HCT116 (cell line): Measurements from ENCODE around the gene PDE2A. TPM values are rescaled to one million over a fixed set of nuclear protein-coding genes. Genes with fewer than 3 reads are reported as not detected.

ENCODE experiments used
- ATAC-seq: fragments of 200-7000 bp; cut with Tn5 transposase; 2 replicates; pipeline ENCODE4 v1.9.1; 2020; ENCODE audit warnings: mild to moderate bottlenecking, moderate library complexity
- BruUV-seq: library from RNA; stranded (reverse); fragments of 400-500 nt; replicated peaks from 2 replicates; lab custom pipeline; 2021; lab: Mats Ljungman, UMichigan
- CTCF ChIA-PET: fragments of 300-600 bp; sonication (Branson Sonifier 250); formaldehyde crosslinking; loops from one replicate; lab custom pipeline; 2021; ENCODE audit warnings: antibody characterized with exemption; lab: Charles Lee
- POLR2A ChIA-PET: fragments of 300-600, 350-600 bp; sonication (Branson Sonifier 250); formaldehyde crosslinking; loops from one replicate; lab custom pipeline; 2021; ENCODE audit warnings: antibody characterized with exemption; lab: Charles Lee
- RAD21 ChIA-PET, 2 experiments: fragments of 300-600 bp; sonication (Branson Sonifier 250); formaldehyde crosslinking; loops; one replicate each; lab custom pipeline; 2023; ENCODE audit warnings: low total read pairs in 2 of 2; ENCODE audit not compliant: uncharacterized antibody in 2 of 2, unreplicated experiment in 2 of 2, low non-redundant PET in 1 of 2; lab: Charles Lee
- DNase-seq: peaks from one replicate; pipeline ENCODE4 v3.0.0-alpha.2; 2010; ENCODE audit warnings: low read depth, low spot score
- H2AFZ ChIP-seq: fragments of 200-600 bp; shearing (Covaris generic), sonication (generic); 2 replicates; pipeline ENCODE4 v1.6.1; 2017; ENCODE audit warnings: low read depth, mixed run types, mixed read lengths, antibody characterized with exemption, low read length; ENCODE audit not compliant: poor library complexity, severe bottlenecking
- H3K27ac ChIP-seq: 2 replicates; pipeline ENCODE4 v1.5.1; 2012; ENCODE audit warnings: low read depth, low read length
- H3K27me3 ChIP-seq: fragments of 200-600 bp; sonication (generic); 2 replicates; pipeline ENCODE4 v1.6.1; 2016; ENCODE audit warnings: mixed run types, low read length, mixed read lengths; ENCODE audit not compliant: insufficient read depth
- H3K36me3 ChIP-seq, 2 experiments: fragments of 200-500 bp in 1 of 2; fragments of 200-600 bp in 1 of 2; sonication (Bioruptor generic) in 1 of 2; sonication (generic) in 1 of 2; 2 replicates each; pipeline versions ENCODE4 v1.5.1 to v1.6.1; 2014 to 2016; ENCODE audit warnings: low read length in 2 of 2, inconsistent platforms in 1 of 2, mixed read lengths in 1 of 2, mixed run types in 1 of 2; ENCODE audit not compliant: insufficient read depth in 2 of 2, control insufficient read depth in 1 of 2
- H3K4me1 ChIP-seq, 2 experiments: fragments of 200-600 bp in 1 of 2; sonication (generic) in 1 of 2; 2 replicates each; pipeline versions ENCODE4 v1.5.1 to v1.6.1; 2012 to 2017; ENCODE audit warnings: low read length in 2 of 2, inconsistent platforms in 1 of 2, mild to moderate bottlenecking in 1 of 2, mixed read lengths in 1 of 2, mixed run types in 1 of 2, moderate library complexity in 1 of 2; ENCODE audit not compliant: insufficient read depth in 2 of 2, control insufficient read depth in 1 of 2
- H3K4me2 ChIP-seq: fragments of 200-600 bp; sonication (generic); 2 replicates; pipeline ENCODE4 v1.6.1; 2017; ENCODE audit warnings: mixed run types, low read length, mixed read lengths
- H3K4me3 ChIP-seq, 2 experiments: fragments of 200-600 bp in 1 of 2; sonication (generic) in 1 of 2; replicated peaks in 1 of 2; 2 replicates each; pipeline ENCODE4 v1.5.1; 2011 to 2016; ENCODE audit warnings: low read length in 2 of 2, control low read depth in 1 of 2, low read depth in 1 of 2, mild to moderate bottlenecking in 1 of 2, mixed read lengths in 1 of 2, mixed run types in 1 of 2
- H3K79me2 ChIP-seq: fragments of 200-600 bp; sonication (generic); 2 replicates; pipeline ENCODE4 v1.6.1; 2017; ENCODE audit warnings: mild to moderate bottlenecking, mixed run types, low read length, moderate library complexity, mixed read lengths; ENCODE audit not compliant: insufficient read depth
- H3K9ac ChIP-seq: fragments of 200-600 bp; sonication (generic); 2 replicates; pipeline ENCODE4 v1.6.1; 2016; ENCODE audit warnings: low read length, mixed read lengths
- H3K9me2 ChIP-seq: fragments of 200-600 bp; sonication (generic), shearing (Covaris generic); 2 replicates; pipeline ENCODE4 v1.6.1; 2017; ENCODE audit warnings: mixed run types, mild to moderate bottlenecking, moderate library complexity; ENCODE audit not compliant: insufficient read depth
- H3K9me3 ChIP-seq, 2 experiments: fragments of 200-500 bp in 1 of 2; fragments of 200-600 bp in 1 of 2; sonication (Bioruptor generic) in 1 of 2; sonication (generic) in 1 of 2; 2 replicates each; pipeline ENCODE4 v1.6.1; 2014 to 2017; ENCODE audit warnings: low read length in 2 of 2, mixed read lengths in 2 of 2, inconsistent platforms in 1 of 2, low read depth in 1 of 2, mild to moderate bottlenecking in 1 of 2, mixed run types in 1 of 2, moderate library complexity in 1 of 2; ENCODE audit not compliant: control insufficient read depth in 1 of 2, insufficient read depth in 1 of 2
- H4K20me1 ChIP-seq: fragments of 200-600 bp; sonication (generic), shearing (Covaris generic); 2 replicates; pipeline ENCODE4 v1.6.1; 2017; ENCODE audit warnings: mixed run types, mild to moderate bottlenecking, moderate library complexity; ENCODE audit not compliant: insufficient read depth
- CEBPB ChIP-seq: IDR thresholded peaks from 2 replicates; pipeline ENCODE4 v1.6.1; 2012; ENCODE audit warnings: low read depth
- CTCF ChIP-seq, 3 experiments: fragments of 200-600 bp in 1 of 3; sonication (generic) in 1 of 3; IDR thresholded peaks in 2 of 3; conservative IDR thresholded peaks in 1 of 3; 2 replicates each; pipeline ENCODE4 v1.5.1; 2012 to 2017; ENCODE audit warnings: low read depth in 2 of 3, low read length in 2 of 3, antibody characterized with exemption in 1 of 3, borderline replicate concordance in 1 of 3, control low read depth in 1 of 3, mild to moderate bottlenecking in 1 of 3, mixed read lengths in 1 of 3, mixed run types in 1 of 3, moderate library complexity in 1 of 3; ENCODE audit not compliant: insufficient read depth in 1 of 3
- POLR2A ChIP-seq: IDR thresholded peaks from 2 replicates; pipeline ENCODE4 v1.7.0; 2011; ENCODE audit warnings: borderline replicate concordance; ENCODE audit not compliant: insufficient read depth, insufficient read length; ENCODE audit errors: extremely low read depth
- POLR2AphosphoS5 ChIP-seq: IDR thresholded peaks from 2 replicates; pipeline ENCODE4 v1.6.1; 2011; ENCODE audit warnings: mild to moderate bottlenecking, low read depth, low read length, moderate library complexity
- SIN3A ChIP-seq: IDR thresholded peaks from 2 replicates; pipeline ENCODE4 v1.6.1; 2012; ENCODE audit warnings: low read depth
- SRF ChIP-seq: IDR thresholded peaks from 2 replicates; pipeline ENCODE4 v1.6.1; 2012; ENCODE audit warnings: low read depth
- ZFX ChIP-seq: fragments of 450-650 bp; IDR thresholded peaks from 2 replicates; pipeline ENCODE4 v1.6.1; 2017
- intact Hi-C: fragments of 100-400 bp; cut with micrococcal nuclease; formaldehyde crosslinking; loops from 2 replicates; pipeline ENCODE4 v1.10.0; 2022
- total RNA-seq: library from RNA; stranded (reverse); gene quantifications from one replicate; pipeline ENCODE4 v1.2.1, GENCODE V29; 2021; ENCODE audit not compliant: unreplicated experiment

The PDE2A gene
- total RNA-seq, 1 experiment from 2014 or later, result 7.6 TPM

- TF ChIP-seq CTCF (IDR thresholded peaks at IDR 0.05 in 2 of 3, conservative IDR thresholded peaks at IDR 0.05 in 1 of 3; ENCODE audit: borderline replicate concordance in 1 of 3, insufficient read depth in 1 of 3, low read depth in 2 of 3, low read length in 2 of 3), result peak; percentile 82 to 88 (median 85)
- TF ChIP-seq, all 23 proteins: peak for 2
These were observed 88.4 kb downstream of the PDE2A start (continued) for GRCh38 chr11:72585762-72586311.

- Histone ChIP-seq H3K9me3 (no peaks in the 10 kb centered on the region), H3K27me3 (no peaks in the 10 kb centered on the region), H3K4me2 (no peak overlapping the region), H3K9me2 (no peaks in the 10 kb centered on the region), H2AFZ (no peak overlapping the region), H4K20me1 (no peaks in the 10 kb centered on the region), H3K36me3 (no peaks in the 10 kb centered on the region), H3K9ac (no peak overlapping the region), H3K27ac (no peak overlapping the region), H3K4me1 (peaks cover 0 to 6% of the 10 kb centered on the region in 2 experiments; a peak in 1 of 4 replicates), H3K79me2 (no peaks in the 10 kb centered on the region), H3K4me3 (no peak overlapping the region)
- POLR2A ChIA-PET, result no interaction called here
- intact Hi-C loops, result loop anchor here (1.0 to 5.0 kb wide), 3 partner anchors 58 to 592 kb away; no protein-coding TSS in a partner anchor
- DNase-seq, result no peak
- BruUV-seq, result no TSS peak
- RAD21 ChIA-PET, result interaction anchor here (0.7 to 2.3 kb wide), 6 partner anchors 11 to 114 kb away, joined by 3 to 10 read pairs (median 4); no protein-coding TSS in a partner anchor
- TF ChIP-seq POLR2A (no peak), POLR2AphosphoS5 (no peak), ZFX (no peak), SRF (no peak), SIN3A (no peak), CEBPB (no peak)
- ATAC-seq, result 0 out of 2 replicates have a peak, but pooled peaks have one; percentile 3
- CTCF ChIA-PET, result interaction anchor here (1.5 to 3.1 kb wide), 4 partner anchors 14 to 114 kb away, joined by 9 to 38 read pairs (median 13); no protein-coding TSS in a partner anchor
These were observed 89.2 kb downstream of the PDE2A start for GRCh38 chr11:72584939-72585597.
